SHP77 treated with DMSO at 0.1 percent for 48 hours (cell line): ENCODE data around the gene CA11.
"Not testable (repeated sequence)": the region's sequence is repeated elsewhere in the genome, so short reads cannot be mapped to it uniquely, and the experiment has no call there.

Source experiments
- DNase-seq: peaks from one replicate; lab custom pipeline; 2025; lab: John Stamatoyannopoulos, UW

The CA11 gene

GRCh38 chr19:48646001-48646721 lies at the start of gene CA11:
CA11 (minus strand) TSS chr19:48646187; CDS start chr19:48645632, 555 bp downstream.
- peak; percentile 70 for DNase-seq

GRCh38 chr19:48693629-48694028 lies 47.6 kb upstream of the CA11 start:
- DNase-seq = not testable (repeated sequence)

GRCh38 chr19:48689449-48689848 lies 43.5 kb upstream of the CA11 start:
- DNase-seq = no peak

- no peak for DNase-seq
These were observed 41.8 kb upstream of the CA11 start for GRCh38 chr19:48687776-48688175.

GRCh38 chr19:48686637-48687036 lies 40.6 kb upstream of the CA11 start:
- not testable (repeated sequence) for DNase-seq

GRCh38 chr19:48686088-48686487 lies 40.1 kb upstream of the CA11 start:
- DNase-seq = no peak

- DNase-seq = no peak
These were observed 39.6 kb upstream of the CA11 start for GRCh38 chr19:48685583-48685982.

- no peak for DNase-seq
These were observed 37.4 kb upstream of the CA11 start for GRCh38 chr19:48683349-48683748.

GRCh38 chr19:48681127-48681470 lies 35.1 kb upstream of the CA11 start:
- DNase-seq = no peak

- no peak for DNase-seq
These were observed 34.6 kb upstream of the CA11 start for GRCh38 chr19:48680436-48681126.

- DNase-seq = not testable (repeated sequence)
These were observed 34.0 kb upstream of the CA11 start for GRCh38 chr19:48680006-48680405.

- no peak for DNase-seq
These were observed 32.2 kb upstream of the CA11 start for GRCh38 chr19:48678201-48678600.

- DNase-seq = no peak
These were observed 30.9 kb upstream of the CA11 start for GRCh38 chr19:48676887-48677286.

GRCh38 chr19:48676487-48676886 lies 30.5 kb upstream of the CA11 start:
- no peak for DNase-seq

GRCh38 chr19:48674921-48675824 lies 29.2 kb upstream of the CA11 start:
- peak; percentile 79 for DNase-seq

- DNase-seq = no peak
These were observed 28.3 kb upstream of the CA11 start for GRCh38 chr19:48674216-48674809.

- DNase-seq = no peak
These were observed 27.6 kb upstream of the CA11 start for GRCh38 chr19:48673436-48674100.

- no peak for DNase-seq
These were observed 27.0 kb upstream of the CA11 start, which contains the start of gene NTN5 for GRCh38 chr19:48672994-48673393. NTN5 (minus strand) TSS chr19:48673017; CDS start chr19:48670986, 2,031 bp downstream.

- DNase-seq = no peak
These were observed 25.5 kb upstream of the CA11 start for GRCh38 chr19:48671446-48671995.

GRCh38 chr19:48670699-48671445 lies 24.9 kb upstream of the CA11 start:
- DNase-seq = no peak
